GM21529 (cell line): ENCODE measurements around the gene INSL3.
"Not testable (repeated sequence)": the region's sequence is repeated elsewhere in the genome, so short reads cannot be mapped to it uniquely, and the experiment has no call there.

Experiments
- ATAC-seq: cut with Tn5 transposase; IDR thresholded peaks from one replicate; pipeline ENCODE4 v1.9.1; 2021; ENCODE audit not compliant: unreplicated experiment

Gene INSL3

GRCh38 chr19:17817668-17818363 lies 3.5 kb downstream of the INSL3 start:
- no peak for ATAC-seq

- no peak for ATAC-seq
Measured at GRCh38 chr19:17812099-17812498, 9.2 kb downstream of the INSL3 start.

- ATAC-seq, result no peak
Measured at GRCh38 chr19:17811681-17812080, 9.6 kb downstream of the INSL3 start.

GRCh38 chr19:17811103-17811502 lies 10.2 kb downstream of the INSL3 start:
- no peak for ATAC-seq

GRCh38 chr19:17807731-17808316 lies 13.5 kb downstream of the INSL3 start:
- no peak for ATAC-seq

GRCh38 chr19:17806945-17807344 lies 14.4 kb downstream of the INSL3 start:
- no peak for ATAC-seq

GRCh38 chr19:17805427-17805826 lies 15.9 kb downstream of the INSL3 start:
- ATAC-seq, result no peak

- ATAC-seq, result no peak
Measured at GRCh38 chr19:17803264-17803896, 17.9 kb downstream of the INSL3 start.

GRCh38 chr19:17802137-17802858 lies 19.0 kb downstream of the INSL3 start:
- no peak for ATAC-seq

- ATAC-seq, result not testable (repeated sequence)
Measured at GRCh38 chr19:17798599-17798998, 22.7 kb downstream of the INSL3 start.

- no peak for ATAC-seq
Measured at GRCh38 chr19:17797424-17798201, 23.7 kb downstream of the INSL3 start.

GRCh38 chr19:17796838-17797423 lies 24.4 kb downstream of the INSL3 start:
- no peak for ATAC-seq

- ATAC-seq, result no peak
Measured at GRCh38 chr19:17796013-17796837, 25.1 kb downstream of the INSL3 start.

GRCh38 chr19:17795495-17795856 lies 25.8 kb downstream of the INSL3 start:
- no peak for ATAC-seq

- no peak for ATAC-seq
Measured at GRCh38 chr19:17794731-17795494, 26.4 kb downstream of the INSL3 start, which contains the start of gene B3GNT3. B3GNT3 (plus strand) TSS chr19:17795138; CDS start chr19:17807808, 12,670 bp downstream.

GRCh38 chr19:17794412-17794730 lies 26.9 kb downstream of the INSL3 start:
- no peak for ATAC-seq

- ATAC-seq, result no peak
Measured at GRCh38 chr19:17790059-17790780, 31.1 kb downstream of the INSL3 start.

GRCh38 chr19:17788632-17789031 lies 32.7 kb downstream of the INSL3 start:
- ATAC-seq, result no peak
